Keratinocyte (primary cell): Measurements from ENCODE around the gene IDH3A. TPM values are rescaled to one million over a fixed set of nuclear protein-coding genes. Genes with fewer than 3 reads are reported as not detected.
A peak's percentile ranks its signal among the peaks of the same experiment; 100 is the strongest.

Experiments
- DNase-seq: peaks from one replicate; pipeline ENCODE4 v3.0.0-alpha.2; 2011; ENCODE audit warnings: low read depth, missing footprints, low spot score
- FAIRE-seq: peaks from 2 replicates; lab custom pipeline; 2011; peaks lifted over from hg19 to GRCh38; lab: Jason Lieb, UNC
- H2AFZ ChIP-seq: 2 replicates; pipeline ENCODE4 v1.6.0; 2012; ENCODE audit warnings: low read length, control low read depth, inconsistent platforms; ENCODE audit not compliant: control insufficient read depth
- H3K27ac ChIP-seq: 2 replicates; pipeline ENCODE4 v1.5.1; 2011; ENCODE audit warnings: low read length; ENCODE audit not compliant: control insufficient read depth, insufficient read depth
- H3K27me3 ChIP-seq: 3 replicates; pipeline ENCODE4 v1.6.0; 2011; ENCODE audit warnings: low read length; ENCODE audit not compliant: control insufficient read depth, insufficient read depth; ENCODE audit errors: extremely low read depth
- H3K36me3 ChIP-seq, 2 experiments: 2 replicates in 1 of 2; 3 replicates in 1 of 2; pipeline ENCODE4 v1.5.1; 2011; ENCODE audit warnings: low read length in 2 of 2, mild to moderate bottlenecking in 1 of 2; ENCODE audit not compliant: control insufficient read depth in 2 of 2, insufficient read depth in 2 of 2; ENCODE audit errors: extremely low read depth in 1 of 2
- H3K4me1 ChIP-seq: 3 replicates; pipeline ENCODE4 v1.5.1; 2011; ENCODE audit warnings: low read length; ENCODE audit not compliant: control insufficient read depth, insufficient read depth; ENCODE audit errors: extremely low read depth
- H3K4me2 ChIP-seq: 3 replicates; pipeline ENCODE4 v1.6.0; 2011; ENCODE audit warnings: low read depth, low read length; ENCODE audit not compliant: control insufficient read depth, insufficient read depth; ENCODE audit errors: extremely low read depth
- H3K4me3 ChIP-seq, 3 experiments: fragments of 200-600 bp in 1 of 3; sonication (generic) in 1 of 3; 2 replicates in 2 of 3; 3 replicates in 1 of 3; pipeline ENCODE4 v1.5.1; 2011 to 2016; ENCODE audit warnings: low read length in 3 of 3, mild to moderate bottlenecking in 3 of 3, control low read depth in 2 of 3, inconsistent platforms in 1 of 3, low read depth in 1 of 3, mixed read lengths in 1 of 3, mixed run types in 1 of 3, moderate library complexity in 1 of 3; ENCODE audit not compliant: control insufficient read depth in 2 of 3, insufficient read depth in 2 of 3; ENCODE audit errors: extremely low read depth in 1 of 3
- H3K79me2 ChIP-seq: 2 replicates; pipeline ENCODE4 v1.6.0; 2012; ENCODE audit warnings: low read length; ENCODE audit not compliant: control insufficient read depth, insufficient read depth
- H3K9ac ChIP-seq: 3 replicates; pipeline ENCODE4 v1.6.0; 2011; ENCODE audit warnings: low read length; ENCODE audit not compliant: control insufficient read depth, insufficient read depth; ENCODE audit errors: extremely low read depth
- H3K9me1 ChIP-seq: 3 replicates; pipeline ENCODE4 v1.6.0; 2011; ENCODE audit warnings: low read length; ENCODE audit not compliant: control insufficient read depth, insufficient read depth; ENCODE audit errors: extremely low read depth
- H3K9me3 ChIP-seq: 2 replicates; pipeline ENCODE4 v1.5.1; 2012; ENCODE audit warnings: low read depth, low read length; ENCODE audit not compliant: control insufficient read depth
- H4K20me1 ChIP-seq: 3 replicates; pipeline ENCODE4 v1.6.0; 2011; ENCODE audit warnings: low read length; ENCODE audit not compliant: control insufficient read depth, insufficient read depth; ENCODE audit errors: extremely low read depth
- CTCF ChIP-seq, 3 experiments: IDR thresholded peaks in 1 of 3; conservative IDR thresholded peaks in 1 of 3; optimal IDR thresholded peaks in 1 of 3; 2 replicates in 2 of 3; 3 replicates in 1 of 3; pipeline versions ENCODE3 to v1.5.1; 2011; ENCODE audit warnings: low read length in 3 of 3, mild to moderate bottlenecking in 3 of 3, moderate library complexity in 2 of 3, control low read depth in 1 of 3, inconsistent platforms in 1 of 3; ENCODE audit not compliant: insufficient read depth in 2 of 3; ENCODE audit errors: extremely low read depth in 1 of 3
- EZH2 ChIP-seq: IDR thresholded peaks from one replicate; pipeline ENCODE4 v1.6.1; 2012; ENCODE audit warnings: inconsistent platforms, mild to moderate bottlenecking, low read length, moderate library complexity
- dilution Hi-C: fragments of 300-500 bp; cut with MboI; formaldehyde crosslinking; loops from one replicate; pipeline ENCODE4 v1.7.0; 2020; ENCODE audit warnings: low sequenced_read_pairs; ENCODE audit not compliant: extremely low pct_ligation_motif_present
- polyA plus RNA-seq, 5 experiments: library from polyadenylated mRNA; depleted of rRNA in 3 of 5; stranded (reverse) in 3 of 5; stranded (forward) in 1 of 5; unstranded in 1 of 5; fragments of >200 nt; gene quantifications; 1 replicate in 1 of 5; 2 replicates in 3 of 5; 3 replicates in 1 of 5; pipeline versions ENCODE4 v1.2.1 to v1.2.3, GENCODE V29; 2011 to 2012; ENCODE audit warnings: missing spikeins in 2 of 5, low read depth in 1 of 5, low replicate concordance in 1 of 5

IDH3A gene
- polyA plus RNA-seq, 1 donor (not counting 4 experiments of a cell fraction or from before 2014, with no cell fraction given): 118 TPM

- Histone ChIP-seq H3K27me3 (no peaks in the 10 kb centered on the region), H3K9me3 (no peaks in the 10 kb centered on the region), H3K27ac (no peak overlapping the region), H3K9ac (no peak overlapping the region), H3K79me2 (peaks cover 21% of the 10 kb centered on the region), H3K4me2 (peak overlapping the region; percentile 68), H4K20me1 (no peaks in the 10 kb centered on the region), H3K9me1 (no peaks in the 10 kb centered on the region), H3K36me3 (peaks cover 5 to 9% of the 10 kb centered on the region in 2 experiments), H3K4me1 (peaks cover 17% of the 10 kb centered on the region), H3K4me3 (no peak overlapping the region), H2AFZ (no peak overlapping the region)
- no peak for TF ChIP-seq CTCF (optimal IDR thresholded peaks at IDR 0.05 in 1 of 3, IDR thresholded peaks at IDR 0.05 in 1 of 3, conservative IDR thresholded peaks at IDR 0.05 in 1 of 3; ENCODE audit: extremely low read depth in 1 of 3, insufficient read depth in 2 of 3, low read length in 3 of 3)
- TF ChIP-seq EZH2: no peak
- dilution Hi-C loops: no loop called here
- FAIRE-seq: no peak
- no peak for DNase-seq
These were observed 7.5 kb downstream of the IDH3A start for GRCh38 chr15:78156653-78157052.

GRCh38 chr15:78157203-78157602 lies 8.0 kb downstream of the IDH3A start:
- H3K9ac ChIP-seq: no peak overlapping the region
- DNase-seq (no peak), FAIRE-seq (no peak)
- peaks cover 19% of the 10 kb centered on the region for H3K79me2 ChIP-seq
- dilution Hi-C loops: no loop called here
- no peaks in the 10 kb centered on the region for H3K27me3 ChIP-seq
- H3K4me1 ChIP-seq: peaks cover 17% of the 10 kb centered on the region
- peaks cover 9 to 14% of the 10 kb centered on the region in 2 experiments for H3K36me3 ChIP-seq
- no peak overlapping the region for H2AFZ ChIP-seq
- H3K4me2 ChIP-seq: no peak overlapping the region
- no peak for TF ChIP-seq CTCF (optimal IDR thresholded peaks at IDR 0.05 in 1 of 3, IDR thresholded peaks at IDR 0.05 in 1 of 3, conservative IDR thresholded peaks at IDR 0.05 in 1 of 3; ENCODE audit: extremely low read depth in 1 of 3, insufficient read depth in 2 of 3, low read length in 3 of 3)
- TF ChIP-seq EZH2: no peak
- H3K4me3 ChIP-seq: no peak overlapping the region
- H3K27ac ChIP-seq: no peak overlapping the region
- H3K9me3 ChIP-seq: no peaks in the 10 kb centered on the region
- no peaks in the 10 kb centered on the region for H4K20me1 ChIP-seq
- no peaks in the 10 kb centered on the region for H3K9me1 ChIP-seq
